ENCODE data around the gene LTBP3.

LTBP3 gene

GRCh38 chr11:65492637-65493366 lies 65.4 kb downstream of the LTBP3 start:
- no peak for DNase-seq

GRCh38 chr11:65492387-65492636 lies 65.8 kb downstream of the LTBP3 start:
- no peak for DNase-seq

GRCh38 chr11:65491614-65492386 lies 66.4 kb downstream of the LTBP3 start:
- DNase-seq, result no peak

- no peak for DNase-seq
Measured at GRCh38 chr11:65491163-65491465, 67.0 kb downstream of the LTBP3 start.

- no peak for DNase-seq
Measured at GRCh38 chr11:65489706-65490320, 68.3 kb downstream of the LTBP3 start.

- DNase-seq, result no peak
Measured at GRCh38 chr11:65489035-65489705, 69.0 kb downstream of the LTBP3 start.
